Suppressor macrophage (primary cell): ENCODE measurements around the gene BIVM.

ENCODE experiments used
- DNase-seq, 4 experiments: peaks; one replicate each; pipeline ENCODE4 v3.0.0-alpha.2; 2020 to 2022

The BIVM gene

DNA sequence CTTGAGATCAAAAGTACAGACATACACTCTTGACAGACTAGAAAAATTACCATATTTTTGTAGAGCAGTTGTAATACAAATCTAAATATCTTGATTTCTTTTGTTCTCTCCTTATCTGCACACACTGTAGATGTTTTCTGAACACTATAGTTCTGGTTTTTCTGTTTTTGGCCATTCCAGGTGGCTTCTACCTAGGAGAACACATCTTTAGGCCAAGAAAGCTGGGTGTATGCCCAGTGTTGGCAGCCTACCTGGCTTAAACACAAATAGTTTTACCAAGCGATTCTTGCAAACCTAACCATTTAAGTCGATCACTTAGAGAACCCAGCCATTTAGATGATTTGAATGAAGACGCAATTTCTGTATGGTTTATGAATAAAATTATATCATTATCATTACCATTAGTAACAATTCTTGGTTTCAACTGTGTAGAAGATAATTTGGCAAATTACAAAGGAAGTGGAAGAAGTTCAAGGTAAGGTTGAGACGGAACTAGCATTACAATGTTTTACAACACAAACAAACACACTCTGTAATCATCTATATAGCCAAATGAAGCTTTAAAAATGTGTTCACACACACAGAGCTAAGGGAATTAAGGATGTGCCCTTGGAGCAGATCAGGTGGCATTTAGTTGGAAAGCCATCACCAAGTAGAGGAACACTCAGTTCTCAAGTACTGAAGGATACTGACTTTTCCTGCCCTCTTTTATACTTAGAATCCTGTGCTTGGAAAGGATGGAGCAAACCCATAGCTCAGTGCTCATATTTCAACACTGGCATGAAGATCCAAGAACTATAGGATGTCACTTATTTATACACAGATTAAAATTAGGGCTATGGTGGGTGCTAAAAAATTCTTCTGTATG, 83.1 kb downstream of the BIVM start:
- DNase-seq, result no peak
